ENCODE results near the gene CELSR1.
"Not testable (repeated sequence)": the region's sequence is repeated elsewhere in the genome, so short reads cannot be mapped to it uniquely, and the experiment has no call there.

- TF ChIP-seq CTCF (IDR thresholded peaks at IDR 0.05; ENCODE audit: low read depth, low read length, poor library complexity, severe bottlenecking); EZH2phosphoT487 (IDR thresholded peaks at IDR 0.05; ENCODE audit: borderline replicate concordance, low read length): not testable (repeated sequence)
Measured at GRCh38 chr22:46501265-46501664, 36.2 kb downstream of the CELSR1 start.

Data from DOHH2 (cell line).